PC-3 (cell line): ENCODE measurements around the gene DNM1L. TPM values are rescaled to one million over a fixed set of nuclear protein-coding genes. Genes with fewer than 3 reads are reported as not detected.
A peak's percentile ranks its signal among the peaks of the same experiment; 100 is the strongest.

Experiments
- ATAC-seq: fragments of 200-7000 bp; cut with Tn5 transposase; 2 replicates; pipeline ENCODE4 v1.9.1; 2020; ENCODE audit warnings: mild to moderate bottlenecking, moderate library complexity
- BruUV-seq: library from RNA; stranded (reverse); fragments of 400-500 nt; replicated peaks from 2 replicates; lab custom pipeline; 2021; lab: Mats Ljungman, UMichigan
- CTCF ChIA-PET: fragments of 300-600 bp; sonication (Branson Sonifier 250); formaldehyde crosslinking; loops from one replicate; lab custom pipeline; 2022; ENCODE audit warnings: antibody characterized with exemption; lab: Charles Lee
- POLR2A ChIA-PET: fragments of 300-600 bp; sonication (Branson Sonifier 250); formaldehyde crosslinking; loops from one replicate; lab custom pipeline; 2022; ENCODE audit warnings: antibody characterized with exemption; ENCODE audit not compliant: unreplicated experiment; lab: Charles Lee
- DNase-seq: peaks from one replicate; pipeline ENCODE4 v3.0.0-alpha.2; 2015
- H2AFZ ChIP-seq: fragments of 300-600 bp; sonication (generic); 2 replicates; pipeline ENCODE4 v1.6.0; 2016; ENCODE audit warnings: antibody characterized with exemption, low read length
- H3F3A ChIP-seq: fragments of 300-600 bp; sonication (generic); one replicate; pipeline ENCODE4 v1.6.0; 2017; ENCODE audit warnings: antibody characterized with exemption, low read length, control low read depth, mild to moderate bottlenecking; ENCODE audit not compliant: unreplicated experiment
- H3K27ac ChIP-seq: fragments of 300-600 bp; sonication (generic); 2 replicates; pipeline ENCODE4 v1.5.1; 2016; ENCODE audit warnings: mild to moderate bottlenecking, low read length
- H3K27me3 ChIP-seq: fragments of 300-600 bp; sonication (generic); 2 replicates; pipeline ENCODE4 v1.6.1; 2016; ENCODE audit warnings: low read length, mixed read lengths
- H3K36me3 ChIP-seq: fragments of 300-600 bp; sonication (generic); 2 replicates; pipeline ENCODE4 v1.6.1; 2016; ENCODE audit warnings: low read depth, mixed run types, low read length, mixed read lengths
- H3K4me1 ChIP-seq: fragments of 300-600 bp; sonication (generic); 2 replicates; pipeline ENCODE4 v1.5.1; 2016; ENCODE audit warnings: low read length; ENCODE audit not compliant: insufficient read depth
- H3K4me2 ChIP-seq: fragments of 300-600 bp; sonication (generic); 2 replicates; pipeline ENCODE4 v1.6.0; 2016; ENCODE audit warnings: low read length
- H3K4me3 ChIP-seq: fragments of 300-600 bp; sonication (generic); 2 replicates; pipeline ENCODE4 v1.5.1; 2016; ENCODE audit warnings: mild to moderate bottlenecking, low read length, mixed read lengths
- H3K79me2 ChIP-seq: fragments of 300-600 bp; sonication (generic); 2 replicates; pipeline ENCODE4 v1.6.1; 2017; ENCODE audit warnings: low read length, mixed read lengths
- H3K9ac ChIP-seq: fragments of 300-600 bp; sonication (generic); 2 replicates; pipeline ENCODE4 v1.6.0; 2016; ENCODE audit warnings: mild to moderate bottlenecking, low read length
- H3K9me2 ChIP-seq: fragments of 300-600 bp; sonication (generic); replicated peaks from 2 replicates; pipeline ENCODE4 v1.6.1; 2016; ENCODE audit warnings: mixed run types, low read length, mixed read lengths
- H3K9me3 ChIP-seq: fragments of 300-600 bp; sonication (generic); 2 replicates; pipeline ENCODE4 v1.6.1; 2016; ENCODE audit warnings: low read length, mixed read lengths
- H4K20me1 ChIP-seq: fragments of 300-600 bp; sonication (generic); 2 replicates; pipeline ENCODE4 v1.6.1; 2016; ENCODE audit warnings: low read length, mixed read lengths
- EZH2 ChIP-seq: fragments of 300-600 bp; sonication (generic); IDR thresholded peaks from one replicate; pipeline ENCODE4 v1.6.1; 2017; ENCODE audit warnings: antibody characterized with exemption, mild to moderate bottlenecking, low read length; ENCODE audit not compliant: unreplicated experiment
- EZH2phosphoT487 ChIP-seq: fragments of 300-600 bp; sonication (generic); IDR thresholded peaks from 2 replicates; pipeline ENCODE4 v1.6.1; 2018; ENCODE audit warnings: mild to moderate bottlenecking, antibody characterized with exemption, low read length, borderline replicate concordance
- intact Hi-C: fragments of 100-400 bp; cut with micrococcal nuclease; formaldehyde crosslinking; loops from 2 replicates; pipeline ENCODE4 v1.9.0; 2023
- total RNA-seq: library from RNA; depleted of rRNA; stranded (reverse); fragments of >200 nt; gene quantifications from 2 replicates; pipeline ENCODE4 v1.2.3, GENCODE V29; 2014
- TF ChIP-seq, protein P1 (sequence below): fragments of 300-600 bp; sonication (generic); conservative IDR thresholded peaks from 2 replicates; pipeline ENCODE4 v1.5.1; 2017; ENCODE audit warnings: antibody characterized with exemption, low read depth, mild to moderate bottlenecking, low read length

DNM1L gene
- total RNA-seq, 1 experiment from 2014 or later, result 38.7 TPM

- no TSS peak for BruUV-seq
- no peaks in the 10 kb centered on the region for H3K9me3 ChIP-seq
- no peaks in the 10 kb centered on the region for H3K9me2 ChIP-seq
- TF ChIP-seq, protein P1, sequence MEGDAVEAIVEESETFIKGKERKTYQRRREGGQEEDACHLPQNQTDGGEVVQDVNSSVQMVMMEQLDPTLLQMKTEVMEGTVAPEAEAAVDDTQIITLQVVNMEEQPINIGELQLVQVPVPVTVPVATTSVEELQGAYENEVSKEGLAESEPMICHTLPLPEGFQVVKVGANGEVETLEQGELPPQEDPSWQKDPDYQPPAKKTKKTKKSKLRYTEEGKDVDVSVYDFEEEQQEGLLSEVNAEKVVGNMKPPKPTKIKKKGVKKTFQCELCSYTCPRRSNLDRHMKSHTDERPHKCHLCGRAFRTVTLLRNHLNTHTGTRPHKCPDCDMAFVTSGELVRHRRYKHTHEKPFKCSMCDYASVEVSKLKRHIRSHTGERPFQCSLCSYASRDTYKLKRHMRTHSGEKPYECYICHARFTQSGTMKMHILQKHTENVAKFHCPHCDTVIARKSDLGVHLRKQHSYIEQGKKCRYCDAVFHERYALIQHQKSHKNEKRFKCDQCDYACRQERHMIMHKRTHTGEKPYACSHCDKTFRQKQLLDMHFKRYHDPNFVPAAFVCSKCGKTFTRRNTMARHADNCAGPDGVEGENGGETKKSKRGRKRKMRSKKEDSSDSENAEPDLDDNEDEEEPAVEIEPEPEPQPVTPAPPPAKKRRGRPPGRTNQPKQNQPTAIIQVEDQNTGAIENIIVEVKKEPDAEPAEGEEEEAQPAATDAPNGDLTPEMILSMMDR, result no peak
- H3K9ac ChIP-seq, result no peak overlapping the region
- no peak overlapping the region for H2AFZ ChIP-seq
- H4K20me1 ChIP-seq, result no peaks in the 10 kb centered on the region
- no peak for ATAC-seq
- DNase-seq, result no peak
- ChIA-PET POLR2A (no interaction called here), CTCF (no interaction called here)
- H3K27ac ChIP-seq, result no peak overlapping the region
- no peaks in the 10 kb centered on the region for H3K27me3 ChIP-seq
- H3K4me1 ChIP-seq, result no peaks in the 10 kb centered on the region; the same call in 1 of the 2 replicates
- no peaks in the 10 kb centered on the region for H3F3A ChIP-seq
- intact Hi-C loops, result no loop called here
- no peaks in the 10 kb centered on the region for H3K79me2 ChIP-seq
- H3K4me2 ChIP-seq, result no peak overlapping the region
- H3K36me3 ChIP-seq, result no peaks in the 10 kb centered on the region
- no peak overlapping the region for H3K4me3 ChIP-seq
Observed at GRCh38 chr12:32661706-32662105, 17.4 kb upstream of the DNM1L start.

DNA sequence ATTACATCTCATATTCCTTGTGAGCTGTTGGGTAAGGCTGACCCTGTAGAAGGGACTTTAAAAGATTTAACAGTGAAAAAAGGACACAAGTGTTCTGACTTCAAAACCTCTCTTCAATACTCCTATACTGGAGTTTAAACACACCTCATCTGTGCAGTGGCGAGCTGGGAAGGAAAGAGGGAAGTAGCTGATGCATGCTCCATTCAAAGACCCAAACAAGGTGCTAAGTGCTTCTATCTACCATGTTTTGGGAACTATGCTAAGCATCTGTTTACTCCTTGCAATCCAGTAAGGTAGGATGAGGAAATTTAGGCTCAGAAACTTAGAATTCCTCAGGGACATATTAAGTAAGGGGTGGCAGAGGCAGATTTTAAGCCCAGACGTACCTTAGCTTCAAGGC, 16.4 kb upstream of the DNM1L start:
- BruUV-seq, result no TSS peak
- H3K9me3 ChIP-seq, result no peaks in the 10 kb centered on the region
- H3K36me3 ChIP-seq, result no peaks in the 10 kb centered on the region
- H3K79me2 ChIP-seq, result no peaks in the 10 kb centered on the region
- ATAC-seq (no peak), DNase-seq (no peak)
- no peaks in the 10 kb centered on the region; the same call in 1 of the 2 replicates for H3K4me1 ChIP-seq
- ChIA-PET CTCF (no interaction called here), POLR2A (interaction anchor here (0.7 kb wide), 1 partner anchor 128 kb away, joined by 3 read pairs; no protein-coding TSS in a partner anchor)
- intact Hi-C loops, result no loop called here
- H3K9ac ChIP-seq, result no peak overlapping the region
- H3K27ac ChIP-seq, result no peak overlapping the region
- no peak overlapping the region for H2AFZ ChIP-seq
- H3F3A ChIP-seq, result no peaks in the 10 kb centered on the region
- no peaks in the 10 kb centered on the region for H3K9me2 ChIP-seq
- no peaks in the 10 kb centered on the region for H3K27me3 ChIP-seq
- TF ChIP-seq EZH2phosphoT487 (no peak), EZH2 (no peak)
- TF ChIP-seq, protein P1, result no peak
- H3K4me2 ChIP-seq, result no peak overlapping the region
- no peaks in the 10 kb centered on the region for H4K20me1 ChIP-seq
- H3K4me3 ChIP-seq, result no peak overlapping the region

DNA sequence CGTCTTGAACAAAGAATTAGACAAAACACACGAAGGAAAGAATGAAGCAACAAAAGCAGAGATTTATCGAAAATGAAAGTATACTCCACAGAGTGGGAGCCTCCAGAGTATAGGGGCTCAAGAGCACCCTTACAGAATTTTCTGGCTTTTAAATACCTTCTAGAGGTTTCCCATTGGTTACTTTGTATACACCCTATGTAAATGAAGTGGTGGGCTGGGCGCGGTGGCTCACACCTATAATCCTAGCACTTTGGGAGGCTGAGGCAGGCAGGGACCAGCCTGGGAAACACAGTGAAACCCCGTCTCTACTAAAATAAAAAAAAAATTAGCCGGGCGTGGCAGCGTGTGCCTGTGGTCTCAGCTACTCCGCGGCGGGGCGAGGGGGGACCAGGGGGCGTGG, 13.1 kb upstream of the DNM1L start:
- Histone ChIP-seq H3K9me3 (0 out of 2 replicates have a peak, but pooled peaks cover 6% of the 10 kb centered on the region), H3K9me2 (no peaks in the 10 kb centered on the region), H3F3A (no peaks in the 10 kb centered on the region), H4K20me1 (no peaks in the 10 kb centered on the region), H3K27ac (no peak overlapping the region), H3K4me1 (no peaks in the 10 kb centered on the region; the same call in 1 of the 2 replicates), H3K79me2 (no peaks in the 10 kb centered on the region), H3K36me3 (no peaks in the 10 kb centered on the region), H3K4me2 (peak overlapping the region; percentile 83), H3K4me3 (peak overlapping the region; percentile 73), H2AFZ (peak overlapping the region; percentile 92), H3K9ac (no peak overlapping the region), H3K27me3 (no peaks in the 10 kb centered on the region)
- no peak for DNase-seq
- no TSS peak for BruUV-seq
- intact Hi-C loops, result no loop called here
- CTCF ChIA-PET, result no interaction called here
- peak; percentile 60 for ATAC-seq
- TF ChIP-seq EZH2, result no peak
- no peak for TF ChIP-seq EZH2phosphoT487
- TF ChIP-seq, protein P1, result no peak
- POLR2A ChIA-PET, result no interaction called here
